Measurements from ENCODE around the gene PRKACG. TPM values are rescaled to one million over a fixed set of nuclear protein-coding genes. Genes with fewer than 3 reads are reported as not detected.
A peak's percentile ranks its signal among the peaks of the same experiment; 100 is the strongest.

PRKACG gene
- total RNA-seq, 4 donors from 2014 or later = not detected

DNA sequence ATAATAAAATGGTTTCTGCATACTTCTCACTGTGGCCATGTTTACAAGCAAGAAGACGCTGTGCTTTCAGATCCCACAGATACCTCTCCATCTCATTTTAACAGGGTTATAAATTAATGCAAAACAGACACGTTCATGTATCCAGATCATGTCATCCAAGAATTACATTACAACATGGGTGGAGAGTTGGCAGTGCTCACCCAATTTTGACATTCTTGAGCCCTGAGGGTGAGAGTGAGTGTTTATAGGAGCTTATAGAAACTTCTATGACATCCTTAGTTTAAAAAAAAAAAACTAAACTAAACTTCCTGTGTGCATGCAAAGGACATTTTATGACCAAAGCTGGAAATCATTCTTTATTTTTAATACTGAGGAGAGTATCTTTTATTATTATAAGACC lies 9.1 kb downstream of the PRKACG start:
- H3K9me3 ChIP-seq = no peaks in the 10 kb centered on the region
- H3K27me3 ChIP-seq = no peaks in the 10 kb centered on the region
- H3K4me3 ChIP-seq (replicated peaks in 1 of 3) = no peak overlapping the region
- TF ChIP-seq, protein P1, sequence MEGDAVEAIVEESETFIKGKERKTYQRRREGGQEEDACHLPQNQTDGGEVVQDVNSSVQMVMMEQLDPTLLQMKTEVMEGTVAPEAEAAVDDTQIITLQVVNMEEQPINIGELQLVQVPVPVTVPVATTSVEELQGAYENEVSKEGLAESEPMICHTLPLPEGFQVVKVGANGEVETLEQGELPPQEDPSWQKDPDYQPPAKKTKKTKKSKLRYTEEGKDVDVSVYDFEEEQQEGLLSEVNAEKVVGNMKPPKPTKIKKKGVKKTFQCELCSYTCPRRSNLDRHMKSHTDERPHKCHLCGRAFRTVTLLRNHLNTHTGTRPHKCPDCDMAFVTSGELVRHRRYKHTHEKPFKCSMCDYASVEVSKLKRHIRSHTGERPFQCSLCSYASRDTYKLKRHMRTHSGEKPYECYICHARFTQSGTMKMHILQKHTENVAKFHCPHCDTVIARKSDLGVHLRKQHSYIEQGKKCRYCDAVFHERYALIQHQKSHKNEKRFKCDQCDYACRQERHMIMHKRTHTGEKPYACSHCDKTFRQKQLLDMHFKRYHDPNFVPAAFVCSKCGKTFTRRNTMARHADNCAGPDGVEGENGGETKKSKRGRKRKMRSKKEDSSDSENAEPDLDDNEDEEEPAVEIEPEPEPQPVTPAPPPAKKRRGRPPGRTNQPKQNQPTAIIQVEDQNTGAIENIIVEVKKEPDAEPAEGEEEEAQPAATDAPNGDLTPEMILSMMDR (IDR thresholded peaks at IDR 0.05) = no peak
- no peak for TF ChIP-seq POLR2A (IDR thresholded peaks at IDR 0.05)
- DNase-seq = no peak
- H3K27ac ChIP-seq = no peak overlapping the region
- H3K4me1 ChIP-seq = no peaks in the 10 kb centered on the region
- WGBS, 2 donors = 59 to 73% methylated on average over 2 of the region's 2 CpGs
- intact Hi-C loops (cut with DNase I) = no loop called here
- no peaks in the 10 kb centered on the region for H3K36me3 ChIP-seq

DNA sequence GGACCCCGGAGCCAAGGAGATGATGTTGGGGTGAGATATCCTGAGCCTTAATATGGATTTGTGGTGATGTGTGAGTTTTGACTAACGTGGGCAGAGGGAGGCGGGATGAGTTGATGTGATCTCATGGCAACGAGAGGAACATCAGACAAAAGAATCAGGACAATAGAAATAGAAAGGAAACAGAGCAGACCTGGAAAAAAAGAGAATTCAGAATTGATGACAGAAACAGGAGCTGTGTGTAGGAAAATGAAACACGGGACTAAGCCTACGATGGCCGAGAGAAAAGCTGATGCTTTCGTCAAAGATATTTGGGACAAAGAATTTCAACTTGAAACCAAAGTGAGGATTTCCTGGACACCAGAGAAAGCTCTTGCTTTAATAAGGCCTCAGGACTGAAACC lies 10.9 kb downstream of the PRKACG start:
- Histone ChIP-seq H3K27ac (no peak overlapping the region), H3K4me3 (replicated peaks in 1 of 3) (no peak overlapping the region), H3K4me1 (no peaks in the 10 kb centered on the region), H3K9me3 (no peaks in the 10 kb centered on the region), H3K36me3 (no peaks in the 10 kb centered on the region), H3K27me3 (no peaks in the 10 kb centered on the region)
- 72 to 78% methylated on average over 8 of the region's 8 CpGs for WGBS, 2 donors
- no peak for DNase-seq
- TF ChIP-seq POLR2A (IDR thresholded peaks at IDR 0.05) = no peak
- TF ChIP-seq, protein P1 (IDR thresholded peaks at IDR 0.05) = no peak
- intact Hi-C loops (cut with DNase I) = no loop called here

DNA sequence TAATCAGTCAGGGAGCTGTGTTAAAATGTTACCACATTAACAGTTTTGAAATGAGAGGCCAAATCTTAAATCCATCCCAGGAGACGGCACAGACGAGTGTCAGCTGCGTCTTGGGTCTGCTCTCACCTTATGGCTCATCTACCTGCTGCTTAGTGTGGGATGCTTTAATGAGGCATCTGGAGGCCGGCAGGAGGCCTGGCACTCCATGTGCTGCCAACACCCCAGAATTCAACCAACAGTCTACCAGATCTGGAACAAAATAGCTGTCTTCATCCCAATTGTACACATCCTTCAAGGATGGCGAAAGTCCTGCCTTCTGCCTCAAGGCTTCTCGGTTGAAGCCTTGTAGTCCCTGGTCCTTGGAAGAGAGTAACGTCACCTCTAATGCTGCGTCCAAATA lies 12.0 kb downstream of the PRKACG start:
- intact Hi-C loops (cut with DNase I) = no loop called here
- Histone ChIP-seq H3K27me3 (no peaks in the 10 kb centered on the region), H3K36me3 (no peaks in the 10 kb centered on the region), H3K4me1 (no peaks in the 10 kb centered on the region), H3K4me3 (replicated peaks in 1 of 3) (no peak overlapping the region), H3K27ac (no peak overlapping the region), H3K9me3 (no peaks in the 10 kb centered on the region)
- no peak for TF ChIP-seq POLR2A (IDR thresholded peaks at IDR 0.05)
- TF ChIP-seq, protein P1 (IDR thresholded peaks at IDR 0.05) = no peak
- DNase-seq = no peak
- WGBS, 2 donors = 72% methylated on average over 8 of the region's 8 CpGs

DNA sequence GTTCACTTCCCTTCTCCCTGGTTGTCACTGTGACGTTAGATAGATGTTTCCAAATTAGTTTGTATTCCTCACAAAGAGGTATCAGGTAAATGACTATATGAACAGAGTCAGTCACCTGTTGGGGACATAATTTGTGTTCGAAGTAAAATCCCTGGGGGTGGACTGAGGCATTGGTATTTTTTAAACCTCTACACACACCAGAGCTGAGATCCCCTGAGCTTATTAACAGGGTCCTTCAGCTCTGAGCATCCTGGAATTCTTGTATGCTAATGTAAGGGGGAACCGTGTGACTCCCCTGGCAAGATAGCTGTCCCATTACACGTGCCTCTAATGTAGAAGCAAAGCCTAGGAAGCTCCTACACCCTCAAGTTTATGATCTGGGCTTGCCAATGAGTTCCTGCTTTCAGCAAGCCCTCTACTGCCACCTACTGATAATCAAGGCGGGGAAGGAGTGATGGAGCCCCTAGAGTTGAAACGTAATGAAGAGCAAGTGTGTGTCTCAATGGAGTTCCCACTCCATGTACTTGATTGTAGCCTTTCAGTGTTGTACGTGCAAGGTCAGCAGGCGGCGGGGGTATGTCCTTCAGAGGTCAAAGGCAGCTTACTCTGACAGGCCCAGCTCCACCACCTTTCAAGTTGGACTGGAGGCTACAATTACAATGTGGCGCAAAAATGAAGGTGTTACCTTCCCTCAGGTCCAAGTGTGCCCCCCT lies 14.4 kb downstream of the PRKACG start:
- Histone ChIP-seq H3K27ac (no peak overlapping the region), H3K9me3 (no peaks in the 10 kb centered on the region), H3K4me3 (replicated peaks in 1 of 3) (no peak overlapping the region), H3K27me3 (no peaks in the 10 kb centered on the region), H3K4me1 (no peaks in the 10 kb centered on the region), H3K36me3 (no peaks in the 10 kb centered on the region)
- peak; percentile 48 to 59 for DNase-seq
- WGBS, 2 donors = 28 to 31% methylated on average over 10 of the region's 10 CpGs
- intact Hi-C loops (cut with DNase I) = loop anchor here (2.0 kb wide), 1 partner anchor 415 kb away; no protein-coding TSS in a partner anchor
- TF ChIP-seq, protein P1 (IDR thresholded peaks at IDR 0.05) = peak in 5 of 6 experiments; percentile 42 to 85 (median 75)
- TF ChIP-seq POLR2A (IDR thresholded peaks at IDR 0.05) = no peak

DNA sequence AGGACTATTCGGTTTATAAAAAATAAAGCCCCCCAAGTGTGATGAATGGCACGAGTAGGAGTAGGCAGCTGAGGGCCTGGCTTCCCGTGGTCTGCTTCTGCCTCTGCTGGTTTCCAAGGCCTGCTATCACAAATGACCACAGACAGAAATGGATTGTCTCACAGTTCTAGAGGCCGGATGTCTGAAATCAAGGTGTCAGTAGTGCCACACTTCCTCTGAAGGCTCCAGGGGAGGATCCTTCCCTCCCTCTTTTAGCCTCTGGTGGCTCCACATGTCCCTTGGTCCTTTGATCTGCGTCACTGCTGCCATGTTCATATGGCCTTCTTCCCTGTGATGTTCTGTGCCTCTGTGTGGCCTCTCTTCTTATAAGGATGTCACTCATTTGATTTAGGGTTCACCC lies 15.1 kb downstream of the PRKACG start:
- Histone ChIP-seq H3K9me3 (no peaks in the 10 kb centered on the region), H3K36me3 (no peaks in the 10 kb centered on the region), H3K27ac (no peak overlapping the region), H3K27me3 (no peaks in the 10 kb centered on the region), H3K4me1 (no peaks in the 10 kb centered on the region), H3K4me3 (replicated peaks in 1 of 3) (no peak overlapping the region)
- 82 to 85% methylated on average over 5 of the region's 5 CpGs for WGBS, 2 donors
- no peak for DNase-seq
- intact Hi-C loops (cut with DNase I) = loop anchor here (2.0 kb wide), 1 partner anchor 414 kb away; no protein-coding TSS in a partner anchor
- TF ChIP-seq POLR2A (IDR thresholded peaks at IDR 0.05) = no peak
- TF ChIP-seq, protein P1 (IDR thresholded peaks at IDR 0.05) = no peak

Measured in thyroid gland (tissue), 4 donors.